Effector CD8-positive, alpha-beta T cell (primary cell): ENCODE data around the gene NTNG1.

Source experiments
- DNase-seq: peaks from one replicate; lab custom pipeline; 2025; lab: John Stamatoyannopoulos, UW

Gene NTNG1

DNA sequence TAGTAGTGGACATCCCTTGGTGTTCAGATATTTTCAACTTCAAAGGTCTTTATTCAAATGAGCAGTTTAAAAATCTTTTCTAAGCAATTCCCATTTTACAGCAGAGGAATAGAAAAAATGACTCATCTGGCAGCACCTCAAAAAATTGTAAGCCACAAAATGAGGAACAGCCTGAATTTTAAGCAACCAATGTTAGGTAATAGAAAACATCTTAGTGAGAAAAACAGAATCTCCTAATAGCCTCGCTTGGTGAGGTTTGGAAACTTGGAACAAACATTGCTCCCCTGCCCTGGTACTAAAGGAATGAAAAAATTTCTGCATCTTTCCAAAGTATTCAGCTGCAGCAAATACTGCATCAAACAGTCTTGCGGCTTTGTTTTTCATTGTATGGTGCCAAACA, 264.4 kb downstream of the NTNG1 start:
- no peak for DNase-seq

DNA sequence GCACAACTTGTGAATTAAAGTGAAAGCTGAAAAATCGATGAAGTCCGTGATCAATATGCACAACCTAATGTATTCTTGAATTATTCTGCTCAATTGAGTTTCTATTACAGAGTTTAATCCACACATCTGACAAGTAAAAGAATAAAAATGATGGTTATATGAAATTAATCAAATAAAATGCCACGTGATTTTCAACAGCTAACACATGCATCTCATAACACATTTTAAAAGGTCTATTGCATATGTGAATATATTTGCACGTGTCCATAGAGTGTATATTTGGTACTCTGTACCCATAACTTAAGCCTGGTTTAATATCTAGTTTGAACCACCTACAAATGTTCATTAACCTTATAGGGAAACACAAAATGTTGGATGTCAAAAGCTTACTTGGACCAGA, 266.2 kb downstream of the NTNG1 start:
- no peak for DNase-seq

DNA sequence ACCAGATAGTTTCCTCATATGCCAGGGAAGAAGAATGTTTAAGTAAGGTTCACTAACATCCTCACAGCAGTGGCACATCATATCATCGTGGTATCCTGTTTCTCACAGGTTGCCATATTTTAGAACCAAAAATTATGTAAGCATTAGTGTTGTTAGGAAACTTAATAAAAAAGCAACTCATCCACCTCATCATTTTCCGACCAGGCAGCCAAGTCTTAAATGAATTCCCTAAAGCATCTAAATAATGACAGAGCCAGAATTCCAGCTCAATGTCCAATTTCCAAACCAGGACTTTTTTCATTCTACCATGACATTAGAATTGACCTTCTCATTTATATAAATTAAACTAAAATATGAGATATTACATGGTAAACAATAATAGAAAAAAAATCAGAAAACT, 272.7 kb downstream of the NTNG1 start:
- no peak for DNase-seq

DNA sequence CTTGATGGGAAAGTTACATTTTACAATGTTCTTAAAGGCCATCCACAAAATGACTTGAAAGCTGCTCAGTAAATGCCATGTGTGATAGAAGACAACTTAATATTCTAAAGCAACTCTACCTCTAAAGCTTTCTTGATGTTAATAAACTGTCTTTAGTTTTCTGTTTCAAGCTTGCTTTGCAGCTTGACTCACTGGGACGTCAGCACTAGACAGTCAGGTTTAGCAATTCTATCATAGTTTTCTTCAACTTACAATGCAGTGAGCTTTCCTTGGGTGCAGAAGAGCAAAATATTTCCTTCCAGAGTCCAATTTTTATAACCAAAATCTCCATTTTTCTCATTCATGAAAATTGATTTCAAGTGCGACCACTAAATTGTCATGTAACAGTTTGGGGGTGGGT, 273.1 kb downstream of the NTNG1 start:
- DNase-seq, result no peak

DNA sequence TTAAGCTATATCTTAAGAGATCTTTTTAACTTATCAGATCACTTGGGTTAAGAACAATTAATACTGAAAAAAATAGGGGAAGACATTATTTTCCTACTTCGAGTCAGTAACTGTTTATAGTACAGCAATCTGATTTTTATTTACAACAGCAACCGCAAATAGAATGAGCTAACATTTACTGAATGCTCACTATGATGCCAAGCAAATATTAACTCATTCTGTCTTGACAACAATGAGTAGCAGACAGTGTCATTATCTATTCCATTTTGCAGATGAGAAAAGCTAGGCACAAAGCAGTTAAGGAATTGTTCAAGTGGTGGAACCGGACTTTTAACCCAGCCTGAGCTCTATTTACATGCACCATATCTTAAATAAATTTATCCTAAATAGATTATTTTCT, 273.7 kb downstream of the NTNG1 start:
- no peak for DNase-seq

DNA sequence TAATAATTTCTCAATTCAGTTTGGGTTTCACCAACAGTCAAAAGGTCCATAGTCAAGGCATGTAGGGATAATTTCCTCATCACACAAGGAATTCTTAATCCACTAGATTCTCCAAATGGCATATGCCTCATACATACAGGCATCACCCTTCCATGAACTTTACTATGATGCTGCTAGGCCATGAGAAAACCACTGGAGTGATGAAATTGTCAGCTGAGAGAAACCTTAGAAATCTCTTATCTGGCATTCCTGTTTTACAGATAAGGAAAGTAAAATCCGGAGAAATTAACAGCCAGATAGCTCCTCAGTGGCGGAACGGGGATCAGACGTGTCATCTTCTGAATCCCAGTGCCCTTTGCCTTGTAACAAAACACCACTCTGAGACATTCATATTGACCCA, 274.4 kb downstream of the NTNG1 start:
- no peak for DNase-seq

DNA sequence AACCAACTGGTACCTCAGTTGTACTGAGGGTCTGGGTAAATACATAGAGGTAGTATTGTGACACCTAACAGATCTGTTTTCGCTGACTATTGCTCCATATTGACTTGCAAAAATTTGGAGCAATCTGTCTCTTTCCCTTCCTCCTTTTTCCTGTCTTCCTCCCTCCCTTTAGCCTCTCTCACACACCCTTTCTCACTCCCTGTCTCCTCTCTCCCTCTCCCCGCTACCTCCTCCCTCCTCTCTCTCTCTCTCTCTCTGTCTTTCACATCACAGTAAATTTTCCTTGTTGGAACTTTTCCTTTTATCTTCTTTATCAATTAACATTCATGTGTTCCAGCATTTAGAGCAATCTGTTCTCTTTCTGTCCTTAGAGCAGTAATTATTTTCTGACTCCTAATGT, 278.2 kb downstream of the NTNG1 start:
- no peak for DNase-seq

DNA sequence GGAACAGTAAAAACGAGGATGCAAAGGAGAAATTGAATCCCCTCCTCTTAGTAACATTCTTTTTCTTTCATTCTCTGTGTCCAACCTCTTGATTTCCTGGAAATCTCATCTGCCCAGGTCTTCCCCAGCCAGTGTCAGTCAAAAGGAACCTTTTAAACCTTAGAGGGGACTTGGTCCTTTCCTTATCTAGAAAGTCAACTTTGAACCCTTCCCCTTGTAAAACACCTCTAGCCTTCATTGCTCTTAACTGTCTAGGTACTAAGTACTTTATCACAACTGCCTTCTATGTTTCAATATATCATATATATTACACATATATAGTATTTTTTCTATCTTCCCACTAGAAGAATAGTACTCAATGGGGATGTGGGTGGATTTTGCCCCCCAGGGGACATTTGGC, 282.1 kb downstream of the NTNG1 start:
- DNase-seq, result no peak

DNA sequence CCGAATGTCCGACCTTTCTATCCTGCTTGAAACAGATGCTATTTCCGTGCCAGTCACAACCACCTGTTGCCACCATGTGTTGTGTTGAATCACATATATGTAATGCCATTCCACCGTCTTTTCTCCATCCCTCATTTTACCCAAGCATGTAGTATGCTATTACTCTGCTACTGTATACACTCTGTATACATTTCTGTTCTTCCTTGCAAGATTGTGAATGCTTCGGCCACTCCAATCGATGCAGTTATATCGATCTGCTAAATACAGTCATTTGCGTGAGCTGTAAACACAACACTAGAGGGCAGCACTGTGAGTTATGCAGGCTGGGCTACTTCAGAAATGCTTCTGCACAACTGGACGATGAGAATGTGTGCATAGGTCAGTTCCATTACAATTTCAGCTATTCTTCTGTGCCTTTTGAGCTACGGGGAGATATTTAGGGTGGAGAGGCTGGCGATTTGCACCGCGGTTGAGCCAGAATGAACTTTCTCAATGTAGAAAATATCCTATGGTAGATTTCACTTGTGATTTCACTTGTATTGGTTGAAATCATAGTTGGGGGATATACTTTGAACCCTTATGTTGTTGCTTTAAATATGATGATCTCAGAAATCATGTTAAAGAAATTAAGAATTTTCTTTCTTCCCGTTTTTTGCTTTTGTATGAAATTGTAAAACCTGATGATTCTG, 289.8 kb downstream of the NTNG1 start:
- DNase-seq, result no peak

DNA sequence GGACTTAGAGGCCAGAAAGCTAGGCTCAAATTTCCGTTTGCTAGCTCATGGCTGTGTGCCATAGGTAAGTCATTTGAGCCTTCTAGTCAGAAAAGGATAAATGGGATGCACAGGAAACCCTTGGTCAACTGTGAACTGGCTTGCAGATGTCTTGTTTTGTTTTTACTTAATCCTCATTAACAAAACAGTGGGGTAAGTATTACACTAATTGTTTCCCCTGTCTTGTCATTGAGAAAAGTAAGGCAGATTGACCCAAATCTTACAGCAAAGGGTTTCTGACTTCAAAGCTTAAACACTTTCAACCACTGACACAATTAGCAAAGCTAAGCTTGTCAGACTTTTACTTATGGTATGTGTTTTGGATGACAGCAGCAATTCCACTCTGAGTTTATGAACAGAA, 291.3 kb downstream of the NTNG1 start:
- DNase-seq, result no peak

DNA sequence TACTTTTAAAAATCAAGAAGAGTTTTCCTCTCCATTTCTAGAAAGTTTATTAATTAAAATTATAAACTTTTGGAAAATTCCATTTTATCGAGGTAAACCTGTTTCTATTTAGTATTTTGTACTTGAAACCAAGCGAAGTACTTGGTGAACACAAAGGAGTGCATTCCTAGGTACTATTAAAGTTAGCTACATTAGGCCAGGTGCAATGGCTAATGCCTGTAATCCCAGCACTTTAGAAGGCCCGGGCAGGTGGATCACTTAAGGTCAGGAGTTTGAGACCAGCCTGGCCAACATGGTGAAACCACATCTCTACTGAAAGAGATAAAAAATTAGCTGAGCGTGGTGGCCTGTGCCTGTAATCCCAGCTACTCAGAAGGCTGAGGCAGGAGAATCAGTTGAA, 292.2 kb downstream of the NTNG1 start:
- DNase-seq, result no peak

DNA sequence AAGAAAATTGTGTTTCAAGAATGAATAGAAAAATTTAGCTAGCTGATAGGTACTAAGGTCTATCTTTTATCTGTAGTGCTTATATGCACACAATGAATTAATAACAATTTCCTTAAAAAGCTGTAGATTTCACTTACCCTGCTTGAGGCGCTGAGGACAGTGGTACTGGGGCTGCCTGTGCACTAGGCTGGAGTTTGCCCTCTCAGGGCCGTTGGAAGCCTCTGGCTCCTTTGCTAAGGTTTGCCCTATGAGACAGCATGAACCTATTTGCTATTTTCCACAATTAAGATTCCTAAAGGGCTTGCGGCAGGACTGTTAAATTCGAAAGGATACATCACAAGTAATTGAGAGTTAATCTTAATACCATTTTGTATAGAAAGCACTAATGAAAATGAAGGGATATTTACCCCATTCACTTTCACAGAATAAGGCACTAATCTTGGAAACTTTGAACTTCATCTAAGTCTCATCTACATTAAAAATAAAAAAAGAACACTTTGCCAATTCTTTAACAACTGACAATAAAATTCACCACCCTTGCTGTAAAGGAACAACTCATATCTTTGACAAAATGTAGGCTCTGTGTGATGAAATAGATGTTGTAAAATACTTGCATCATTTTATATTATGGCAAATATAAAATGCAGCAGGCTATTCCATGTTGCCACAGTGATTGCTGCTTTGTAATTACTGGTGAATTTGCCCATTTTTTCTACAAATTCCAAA, 293.0 kb downstream of the NTNG1 start:
- no peak for DNase-seq

DNA sequence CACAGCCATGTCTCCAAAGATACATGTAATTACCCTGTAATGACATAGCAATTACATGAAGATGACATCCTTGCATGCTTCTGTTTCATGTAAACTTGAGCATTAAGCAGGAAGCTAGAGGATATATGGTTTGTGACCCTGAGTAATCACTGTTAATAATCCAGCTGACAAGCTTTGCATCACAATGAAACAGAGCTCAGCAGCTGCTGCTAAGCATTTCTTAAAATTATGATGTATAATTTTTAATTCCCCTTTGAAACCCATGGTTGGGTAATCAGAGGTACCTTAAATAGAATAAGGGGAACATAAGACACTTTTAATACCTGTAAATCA, 293.5 kb downstream of the NTNG1 start:
- no peak for DNase-seq

DNA sequence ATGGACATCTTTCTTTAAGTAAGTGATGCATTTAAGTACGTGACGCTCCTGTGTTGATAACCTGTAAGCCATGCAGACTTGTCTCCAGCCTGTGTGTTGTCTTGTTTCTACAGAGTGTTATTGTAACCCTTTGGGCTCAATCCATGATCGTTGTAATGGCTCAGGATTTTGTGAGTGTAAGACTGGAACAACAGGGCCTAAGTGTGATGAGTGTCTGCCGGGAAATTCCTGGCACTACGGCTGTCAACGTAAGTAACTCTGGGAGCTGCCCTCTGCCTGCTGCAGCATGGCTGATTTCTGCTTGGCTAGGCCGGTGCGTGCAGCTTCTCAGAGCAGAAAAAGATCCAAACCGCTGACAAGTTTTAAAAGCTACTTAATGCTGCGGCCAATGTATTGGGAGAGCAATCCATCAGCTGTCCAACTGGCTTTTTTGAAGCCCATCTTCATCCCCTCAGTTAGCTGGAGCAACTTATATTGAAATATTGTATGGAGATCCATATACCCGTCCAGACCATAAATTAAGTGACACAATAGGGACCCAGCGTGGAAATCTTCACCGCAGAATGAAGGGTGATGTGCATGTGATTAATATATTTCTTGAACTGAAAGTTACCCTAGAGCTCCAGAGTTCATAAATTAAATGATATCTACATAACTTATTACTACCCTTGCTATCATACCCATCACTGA, 295.9 kb downstream of the NTNG1 start:
- DNase-seq, result no peak

DNA sequence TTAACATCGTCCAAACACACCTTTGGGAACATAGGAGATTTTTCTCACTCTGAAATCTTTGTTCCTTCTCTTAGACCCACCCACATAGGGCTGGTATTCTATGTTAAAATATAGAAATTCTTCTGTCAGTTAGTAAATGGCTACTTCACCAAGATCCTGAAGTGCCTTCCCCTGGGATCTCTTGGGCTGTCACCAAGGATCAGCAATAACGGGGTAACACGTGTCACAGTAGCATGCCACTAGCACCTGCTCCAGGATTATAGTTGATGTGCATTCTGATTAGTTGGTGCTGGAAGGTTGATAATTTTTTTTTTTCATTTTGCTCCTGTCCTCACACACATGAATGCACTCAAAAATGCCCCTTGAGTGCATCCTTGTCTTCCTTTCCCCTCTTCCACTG, 298.7 kb downstream of the NTNG1 start:
- no peak for DNase-seq

DNA sequence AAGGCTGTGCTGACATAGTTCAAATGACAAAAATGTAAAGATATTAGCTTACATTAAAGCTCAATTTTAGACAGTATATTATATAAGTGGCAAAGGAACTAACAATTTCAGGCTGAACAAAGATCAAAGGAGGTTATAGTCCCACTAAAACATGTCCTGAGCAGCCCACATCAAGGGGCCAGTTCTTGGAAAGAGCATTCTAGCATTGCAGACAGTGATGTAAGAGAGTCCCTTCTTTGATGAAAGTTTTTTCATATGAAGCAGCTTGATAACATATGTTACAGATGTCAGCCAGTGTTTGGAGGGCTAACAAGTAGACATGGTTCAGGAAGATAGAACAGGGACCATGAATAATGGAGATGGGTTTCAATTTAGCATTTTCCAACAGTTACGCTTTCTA, 301.7 kb downstream of the NTNG1 start:
- DNase-seq, result no peak

DNA sequence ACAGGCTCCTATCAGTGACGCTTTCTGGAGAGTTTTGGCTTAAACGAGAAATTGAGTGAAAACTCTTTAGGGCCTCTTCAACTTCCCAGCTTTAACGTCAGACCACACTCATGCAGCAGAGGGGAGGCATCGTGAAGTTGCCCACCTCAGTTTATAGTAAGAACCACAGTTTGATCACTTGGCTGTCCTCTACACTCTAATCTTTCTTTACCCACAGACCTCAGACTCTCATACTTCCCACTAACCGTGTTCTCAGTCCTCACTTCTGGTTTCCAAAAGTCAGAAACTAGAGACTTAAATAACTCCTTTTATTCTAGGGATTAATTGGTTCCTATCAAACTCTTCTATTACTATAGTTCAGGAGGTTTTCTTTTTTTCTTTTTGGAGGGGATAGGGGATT, 302.2 kb downstream of the NTNG1 start:
- DNase-seq, result no peak

DNA sequence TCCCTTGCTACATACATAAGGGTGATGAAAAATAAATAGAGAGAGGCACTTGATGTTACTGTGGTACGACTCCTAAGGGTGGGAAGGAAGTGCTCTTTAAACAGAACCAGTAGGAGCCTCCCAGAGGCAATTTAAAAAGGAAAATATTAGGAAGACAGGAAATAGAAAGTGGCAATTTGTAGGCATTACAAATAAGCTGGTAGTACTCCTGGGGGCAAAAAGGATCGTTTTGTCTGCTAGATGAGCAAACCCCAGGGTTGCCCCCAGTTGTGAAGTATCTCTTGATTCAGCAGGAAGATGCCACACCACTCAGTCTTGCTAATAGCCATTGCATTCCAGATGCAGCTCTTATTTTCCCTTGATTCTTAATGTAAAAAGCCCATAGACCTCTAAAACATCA, 303.0 kb downstream of the NTNG1 start:
- DNase-seq, result no peak

DNA sequence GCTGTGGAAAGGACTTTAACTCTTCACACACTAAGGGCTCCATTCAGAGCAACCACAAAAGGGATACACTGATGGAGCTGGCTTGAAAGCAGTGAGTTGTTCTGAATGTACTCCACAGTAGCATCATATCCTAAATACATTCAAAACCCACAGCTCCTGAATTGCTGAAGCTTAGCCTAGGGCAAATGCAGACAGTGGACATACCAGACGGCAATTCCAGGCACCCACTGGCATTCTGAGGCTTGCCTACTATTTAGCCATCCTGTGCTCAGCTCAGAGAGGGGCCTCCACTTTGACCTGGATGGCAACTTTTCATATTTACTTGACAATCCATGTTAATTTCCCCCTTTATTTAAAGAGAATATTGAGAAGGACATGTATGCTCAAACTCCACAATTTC, 303.5 kb downstream of the NTNG1 start:
- no peak for DNase-seq

DNA sequence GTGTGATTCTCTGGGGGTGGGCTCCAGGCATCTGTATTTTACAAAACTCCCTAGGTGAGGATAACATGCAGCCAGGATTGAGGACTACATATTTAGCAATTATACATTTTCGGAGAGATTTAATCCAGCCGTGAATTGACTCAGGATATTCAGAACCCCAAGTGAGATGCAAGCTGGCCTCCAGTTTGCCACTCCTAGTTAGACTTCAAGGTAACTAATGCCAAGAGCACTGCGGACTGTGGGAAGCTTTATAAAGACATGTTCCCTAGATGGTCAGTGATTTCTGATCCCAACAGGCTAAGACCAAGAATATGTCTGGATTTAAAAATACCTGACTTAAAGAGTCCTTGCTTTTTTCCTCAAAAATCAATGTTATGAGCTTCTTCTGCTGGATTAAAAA, 308.5 kb downstream of the NTNG1 start:
- DNase-seq, result no peak

DNA sequence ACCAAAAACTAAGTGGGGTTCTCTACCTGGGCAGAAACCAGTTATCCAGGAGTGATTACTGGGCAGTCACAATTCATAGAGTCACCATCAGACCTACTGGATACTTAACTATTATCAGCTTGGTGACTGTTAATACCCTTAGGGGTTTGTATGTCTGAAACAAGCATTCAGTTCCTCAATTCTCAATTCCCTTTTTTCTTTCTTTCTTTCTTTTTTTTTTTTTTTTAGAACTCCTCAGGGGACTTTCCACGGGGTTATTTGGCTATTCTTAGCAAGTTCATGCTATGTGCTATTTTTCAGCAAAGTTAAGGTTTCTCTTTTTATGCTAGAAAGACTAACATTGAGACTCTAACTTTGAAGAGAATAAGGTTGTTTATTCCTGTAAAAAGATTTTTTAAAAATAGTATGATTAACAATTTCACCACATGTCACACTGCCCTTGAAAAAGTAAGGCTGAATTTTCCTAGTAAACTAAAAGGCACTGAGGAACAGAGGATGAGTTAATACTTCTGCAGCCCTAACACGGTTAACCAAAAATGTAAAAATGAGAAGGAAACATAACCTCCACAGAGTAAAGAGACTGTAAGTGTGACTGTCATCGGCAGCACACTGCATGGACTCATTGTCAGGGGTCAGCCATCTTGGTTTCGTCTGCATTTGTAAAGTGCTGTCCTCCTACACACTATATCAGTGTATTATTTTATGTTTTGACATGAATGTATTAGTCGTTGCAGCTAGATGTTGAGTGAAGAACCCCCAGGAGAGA, 310.2 kb downstream of the NTNG1 start:
- no peak for DNase-seq

DNA sequence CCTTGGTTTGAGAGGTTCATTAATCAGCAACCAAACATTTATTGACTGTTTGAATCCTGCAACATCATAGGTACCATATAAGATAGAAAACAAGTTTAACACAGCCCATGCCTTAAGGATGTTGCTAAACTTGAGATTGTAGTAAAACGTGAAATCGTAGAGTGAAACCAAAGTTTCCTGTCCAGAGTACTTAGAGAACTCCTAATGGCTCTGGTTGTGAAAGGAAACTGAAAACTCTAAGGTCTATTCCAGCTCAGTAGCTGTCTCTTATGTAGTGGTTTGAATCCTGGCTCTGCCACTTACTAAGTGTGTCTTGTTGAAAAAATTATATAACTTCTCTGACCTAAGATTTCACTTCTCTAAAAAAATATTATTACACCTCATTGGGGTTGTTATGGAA, 310.9 kb downstream of the NTNG1 start:
- DNase-seq, result no peak

DNA sequence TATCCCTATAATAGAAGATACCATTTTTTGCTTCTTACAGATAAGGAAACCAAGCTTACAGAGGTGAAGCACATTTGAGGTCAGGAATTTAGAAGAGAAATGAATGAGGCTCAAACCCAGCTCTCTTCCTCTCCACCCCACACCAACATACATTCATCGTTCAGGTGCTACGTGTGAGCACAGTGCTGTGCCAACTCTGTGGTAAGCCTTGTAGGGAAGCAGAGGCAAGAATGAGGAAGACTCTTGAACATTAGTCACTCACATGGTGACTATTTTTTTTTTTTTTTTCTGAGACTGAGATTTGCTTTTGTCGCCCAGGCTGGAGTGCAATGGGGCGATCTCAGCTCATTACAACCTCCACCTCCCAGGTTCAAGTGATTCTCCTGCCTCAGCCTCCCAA, 314.0 kb downstream of the NTNG1 start:
- DNase-seq, result no peak
